GM04504 (cell line): ENCODE results near the gene FCER2.

Experiments used
- DNase-seq: peaks from one replicate; pipeline ENCODE4 v3.0.0-alpha.2; 2012; ENCODE audit warnings: low read depth

Gene FCER2

DNA sequence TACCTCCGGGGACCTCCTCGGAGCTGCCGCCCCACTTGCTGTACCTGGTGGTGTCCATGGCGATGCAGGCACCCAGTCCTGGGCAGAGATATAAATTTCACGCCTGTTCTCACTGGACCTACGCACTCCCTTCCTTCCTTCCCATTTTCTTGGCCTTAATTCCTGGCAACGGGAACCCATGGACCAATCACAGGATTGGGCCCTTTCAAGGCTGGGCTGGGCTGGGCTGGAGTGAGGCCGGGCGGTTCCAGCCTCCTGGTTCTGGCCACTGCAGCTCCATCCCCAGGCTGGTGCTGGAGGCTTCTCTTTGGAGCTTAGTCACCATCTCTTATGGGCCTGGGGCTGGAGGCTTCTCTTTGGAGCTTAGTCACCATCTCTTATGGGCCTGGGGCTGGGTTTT, 30.1 kb upstream of the FCER2 start, which contains the start of gene CLEC4G:
TSS of gene CLEC4G (minus strand) at position 66 of the 400 bp plus-strand sequence. CDS start at position 58, 8 bp downstream.
- DNase-seq = no peak

DNA sequence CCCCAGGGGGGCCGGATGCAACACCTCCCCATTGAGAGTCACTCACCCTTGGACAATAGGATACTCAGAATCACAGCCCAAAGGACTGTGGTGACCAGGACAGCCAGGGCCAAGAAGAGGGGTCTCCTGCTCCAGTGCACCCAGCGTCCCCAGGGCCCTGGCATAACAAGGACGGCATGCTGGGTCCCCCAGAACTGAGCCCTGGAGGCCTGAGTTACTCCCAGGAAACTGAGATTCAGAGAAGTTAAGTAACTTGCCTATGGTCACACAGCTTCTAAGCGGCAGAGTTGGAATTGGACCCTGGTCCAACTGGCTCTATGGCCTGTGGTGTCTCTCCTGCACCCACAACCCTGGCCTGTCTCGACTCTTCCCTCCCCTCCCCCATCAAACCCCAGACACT, 29.7 kb upstream of the FCER2 start:
- no peak for DNase-seq

DNA sequence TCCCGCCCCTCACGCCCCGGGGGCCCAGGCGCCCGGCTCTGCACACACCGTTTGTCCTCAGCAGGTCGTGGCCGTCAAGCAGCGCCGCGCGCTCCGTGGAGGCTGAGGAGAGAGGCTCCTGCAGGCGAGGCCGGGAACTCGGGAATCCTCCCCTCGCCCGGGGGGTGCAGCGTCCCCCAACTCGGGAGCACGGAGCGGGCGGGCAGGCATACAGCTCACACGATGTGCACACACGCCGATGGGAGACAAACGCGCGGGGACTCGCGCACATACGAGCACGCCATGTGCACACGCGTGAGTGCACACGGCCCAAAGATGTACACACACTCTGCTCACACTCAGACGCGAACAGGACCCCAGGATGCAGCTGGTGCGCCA, 29.3 kb upstream of the FCER2 start:
- DNase-seq = no peak

DNA sequence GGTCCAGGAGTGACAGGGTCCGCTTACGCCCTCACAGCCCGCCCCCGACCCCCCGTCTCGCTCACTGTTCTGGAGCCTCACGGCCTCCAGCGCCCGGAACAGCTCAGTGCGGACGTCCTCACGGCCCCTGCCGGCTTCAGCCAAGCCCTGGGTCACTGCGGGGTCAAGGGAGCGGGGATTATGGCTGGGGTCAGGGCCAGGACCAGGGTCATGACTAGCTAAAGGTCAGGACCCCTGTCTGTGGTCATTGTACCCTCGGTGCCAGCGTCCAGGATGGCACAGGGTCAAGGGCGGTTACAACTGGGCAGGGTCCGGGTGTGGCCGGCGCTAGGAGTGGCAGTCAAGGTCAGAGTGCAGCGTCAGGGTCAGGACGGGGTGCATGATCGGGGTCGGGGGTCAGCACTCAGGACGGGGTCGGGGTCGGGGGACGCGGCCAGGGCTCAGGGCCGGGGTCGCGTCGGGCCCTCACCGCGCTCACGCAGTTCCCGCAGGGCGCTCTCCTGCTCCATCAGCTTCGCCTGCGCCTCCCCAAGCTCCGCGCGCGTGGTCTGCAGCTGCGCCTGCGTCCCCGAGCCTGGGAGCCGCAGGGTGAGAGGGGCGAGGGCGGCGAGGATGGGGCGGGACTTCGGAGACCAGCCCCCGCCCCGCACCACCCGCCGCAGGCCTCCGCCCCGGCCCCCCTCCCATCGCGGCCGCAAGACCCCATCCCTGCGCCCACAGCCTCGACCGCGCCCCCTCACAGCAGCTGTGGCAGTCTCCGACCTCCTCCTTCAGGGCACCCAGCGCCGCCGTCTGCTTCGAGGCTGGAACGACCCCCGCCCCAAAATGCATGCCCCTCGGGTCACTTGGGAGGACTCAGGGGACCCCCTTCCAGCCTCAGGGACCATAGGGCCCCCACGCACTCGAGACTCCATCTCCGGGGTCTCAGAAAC, 28.6 kb upstream of the FCER2 start:
- no peak for DNase-seq

DNA sequence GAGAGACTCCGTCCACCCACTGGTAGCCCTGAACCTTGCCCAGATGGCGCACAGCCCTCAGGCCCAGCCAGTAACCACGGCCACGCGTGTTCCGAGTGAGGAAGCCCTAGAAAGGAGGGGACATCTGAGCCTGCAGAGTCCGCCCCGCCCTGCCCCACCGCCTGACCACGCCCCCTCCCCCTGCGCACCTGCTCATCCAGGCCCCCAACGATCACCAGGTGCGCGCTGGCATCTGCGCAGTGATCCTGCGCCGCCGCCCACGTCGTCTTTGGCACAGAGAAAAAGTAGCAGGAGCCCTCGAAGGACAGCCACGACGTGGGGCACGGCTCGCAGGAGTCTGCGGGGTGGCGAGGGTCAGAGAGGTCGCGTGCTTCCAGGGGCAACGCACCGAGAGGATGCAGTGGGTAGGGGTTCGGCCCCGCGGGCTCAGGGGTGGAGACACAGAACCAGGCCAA, 27.9 kb upstream of the FCER2 start:
- DNase-seq = no peak

DNA sequence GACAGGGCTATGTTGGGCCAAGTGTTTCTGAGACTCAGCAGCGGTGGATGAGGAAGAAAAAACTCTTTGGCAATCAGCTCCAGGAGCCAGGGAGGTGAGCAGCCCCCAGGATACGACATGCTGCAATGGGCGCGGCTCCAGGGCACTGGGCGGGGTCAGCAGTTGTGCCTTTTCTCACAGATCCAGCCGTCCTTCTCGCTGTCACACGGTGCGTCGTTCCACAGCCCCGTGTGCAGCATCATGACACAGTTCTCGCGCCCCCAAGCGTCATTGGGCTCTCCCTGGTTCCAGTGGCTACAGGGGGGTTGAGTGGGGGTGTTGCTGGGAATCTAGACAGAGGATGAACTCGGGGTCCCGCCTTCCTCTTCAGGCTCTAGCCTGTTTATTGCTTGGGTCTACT, 27.3 kb upstream of the FCER2 start:
- no peak for DNase-seq

DNA sequence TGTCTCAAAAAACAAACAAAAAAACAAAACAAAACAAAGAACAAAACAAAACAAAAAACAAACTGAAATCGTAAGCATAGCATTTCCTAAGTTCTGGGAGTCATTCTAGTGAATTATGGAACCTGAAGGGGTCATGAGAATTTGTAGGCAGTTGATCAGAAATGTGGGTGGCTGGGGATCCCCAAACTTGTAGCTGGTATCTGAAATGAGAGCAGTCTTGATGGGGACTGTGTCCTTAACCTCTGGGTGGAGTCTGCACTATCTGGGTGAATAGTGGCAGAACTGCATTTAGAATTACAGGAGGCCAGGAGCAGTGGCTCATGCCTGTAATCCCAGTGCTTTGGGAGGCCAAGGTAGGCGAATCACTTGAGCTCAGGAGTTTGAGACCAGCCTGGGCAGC, 23.9 kb upstream of the FCER2 start:
- no peak for DNase-seq

DNA sequence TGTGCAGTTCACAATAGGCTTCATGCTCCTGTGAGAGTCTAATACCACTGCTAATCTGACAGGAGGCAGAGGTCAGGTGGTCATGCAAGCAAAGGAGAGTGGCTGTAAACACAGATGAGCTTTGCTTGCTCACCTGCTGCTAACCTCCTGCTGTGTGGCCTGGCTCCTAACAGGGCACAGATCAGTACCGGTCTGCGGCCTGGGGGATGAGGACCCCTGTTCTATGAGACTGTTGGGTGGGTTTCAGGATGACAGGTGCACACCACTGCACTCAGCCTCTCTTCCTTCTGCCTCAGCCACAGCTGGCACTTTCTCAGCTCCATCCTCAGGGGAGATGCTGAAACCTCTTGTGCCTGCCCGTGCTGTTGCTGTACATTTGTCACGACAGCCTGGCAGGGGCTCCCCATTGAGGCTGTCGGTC, 20.3 kb upstream of the FCER2 start:
- no peak for DNase-seq

DNA sequence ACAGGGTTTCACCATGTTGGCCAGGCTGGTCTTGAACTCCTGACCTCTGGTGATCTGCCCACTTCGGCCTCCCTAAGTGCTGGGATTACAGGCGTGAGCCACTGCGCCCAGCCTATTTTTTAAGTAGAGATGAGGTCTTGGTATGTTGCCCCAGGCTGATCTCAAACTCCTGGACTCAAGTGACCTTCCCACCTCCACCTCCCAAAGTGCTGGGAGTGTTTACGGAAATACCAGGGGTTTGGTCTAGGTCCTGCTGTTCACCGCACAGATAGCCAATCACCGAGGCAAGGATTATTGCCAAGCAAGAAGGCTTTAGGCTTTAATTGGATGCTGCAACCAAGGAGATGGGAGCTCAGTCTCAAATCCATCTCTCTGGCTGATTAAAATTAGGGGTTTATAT, 18.4 kb upstream of the FCER2 start:
- no peak for DNase-seq

DNA sequence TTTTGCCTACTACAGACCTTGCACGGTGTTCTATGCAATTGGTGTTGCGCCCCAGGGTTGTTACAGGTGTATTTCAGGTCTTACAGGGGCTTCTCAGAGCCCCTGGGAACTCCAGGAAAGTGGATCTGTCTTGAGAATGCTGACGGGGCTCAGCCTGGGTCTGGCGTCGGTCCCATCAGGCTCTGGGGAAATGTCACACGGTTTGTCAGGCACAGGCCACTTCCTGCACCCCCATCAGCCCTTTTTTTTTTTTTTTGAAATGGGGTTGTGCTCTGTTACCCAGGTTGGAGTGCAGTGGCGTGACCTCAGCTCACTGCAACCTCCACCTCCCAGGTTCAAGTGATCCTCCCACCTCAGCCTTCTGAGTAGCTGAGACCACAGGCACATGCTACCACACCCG, 16.7 kb upstream of the FCER2 start:
- DNase-seq = no peak

DNA sequence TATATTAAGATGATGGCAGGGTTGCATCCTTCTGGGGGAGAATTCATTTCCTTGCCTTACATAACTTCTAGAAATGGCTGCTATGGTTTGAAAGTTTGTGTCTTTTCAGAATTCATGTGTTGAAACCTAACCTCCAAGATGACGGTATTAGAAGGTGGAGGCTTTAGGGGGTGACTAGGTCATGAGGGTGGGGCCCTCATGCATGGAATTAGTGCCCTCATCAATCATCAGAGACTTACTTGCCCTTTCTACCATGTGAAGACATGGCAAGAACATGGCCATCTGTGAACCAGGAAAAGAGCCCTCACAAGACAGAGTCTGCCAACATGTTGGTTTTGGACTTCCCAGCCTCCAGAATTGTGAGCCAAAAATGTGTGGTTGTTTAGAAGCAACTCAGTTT, 14.8 kb upstream of the FCER2 start:
- DNase-seq = no peak

DNA sequence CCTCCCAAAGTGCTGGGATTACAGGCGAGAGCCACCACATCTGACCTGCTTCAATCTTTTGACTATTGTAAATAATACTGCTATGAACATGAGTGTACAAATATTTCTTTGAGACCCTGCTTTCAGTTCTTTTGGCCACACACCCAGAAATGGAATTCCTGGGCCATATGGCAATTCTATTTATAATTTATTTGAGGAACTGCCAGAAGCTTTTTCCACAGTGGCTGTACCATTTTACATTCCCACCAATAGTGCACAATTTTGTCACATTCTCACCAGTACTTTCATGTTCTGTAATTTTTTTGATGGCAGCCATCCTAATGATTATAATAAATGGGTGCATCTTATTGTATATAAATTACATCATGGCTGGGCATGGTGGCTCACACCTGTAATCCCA, 13.7 kb upstream of the FCER2 start:
- DNase-seq = no peak

DNA sequence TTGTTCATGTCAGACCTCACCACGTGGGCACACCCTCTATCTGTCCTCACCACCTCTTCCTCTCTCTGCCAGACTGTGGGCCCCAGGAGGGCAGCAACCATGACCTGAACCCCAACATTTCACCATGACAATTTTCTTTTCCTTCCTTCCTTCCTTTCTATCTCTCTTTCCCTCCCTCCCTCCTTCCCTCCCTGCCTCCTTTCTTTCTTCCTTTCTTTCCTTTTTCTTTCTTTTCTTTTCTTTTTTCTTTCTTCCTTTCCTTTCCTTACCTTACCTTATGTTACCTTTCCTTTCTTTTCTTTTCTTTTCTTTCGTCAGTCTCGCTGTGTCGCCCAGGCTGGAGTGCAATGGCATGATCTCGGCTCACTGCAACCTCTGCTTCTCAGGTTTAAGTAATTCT, 8.7 kb upstream of the FCER2 start:
- DNase-seq = no peak

DNA sequence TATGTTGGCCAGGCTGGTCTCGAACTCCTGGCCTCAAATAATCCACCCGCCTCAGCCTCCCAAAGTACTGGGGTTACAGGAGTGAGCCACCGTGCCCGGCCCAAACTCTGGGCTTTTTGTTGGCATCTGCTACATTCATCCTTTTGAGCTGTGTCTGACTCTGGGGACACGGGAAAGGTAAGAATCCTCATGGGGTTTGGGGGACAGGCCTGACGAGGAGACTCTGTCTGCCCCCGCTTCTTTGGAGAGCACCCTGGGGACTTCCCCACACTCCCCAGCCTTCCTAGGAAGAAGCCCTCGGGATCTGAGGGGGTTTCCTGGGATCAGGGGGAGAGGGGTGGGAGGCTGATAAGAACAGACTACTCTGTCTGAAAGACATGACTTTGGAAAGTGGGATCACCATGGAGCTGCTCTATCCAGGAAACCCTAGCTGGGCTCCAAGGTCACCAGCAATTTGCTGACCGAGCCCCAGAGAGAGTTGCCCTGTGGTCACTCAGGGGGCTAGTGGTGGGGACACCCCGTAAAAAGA, 8.1 kb upstream of the FCER2 start:
- DNase-seq = no peak

DNA sequence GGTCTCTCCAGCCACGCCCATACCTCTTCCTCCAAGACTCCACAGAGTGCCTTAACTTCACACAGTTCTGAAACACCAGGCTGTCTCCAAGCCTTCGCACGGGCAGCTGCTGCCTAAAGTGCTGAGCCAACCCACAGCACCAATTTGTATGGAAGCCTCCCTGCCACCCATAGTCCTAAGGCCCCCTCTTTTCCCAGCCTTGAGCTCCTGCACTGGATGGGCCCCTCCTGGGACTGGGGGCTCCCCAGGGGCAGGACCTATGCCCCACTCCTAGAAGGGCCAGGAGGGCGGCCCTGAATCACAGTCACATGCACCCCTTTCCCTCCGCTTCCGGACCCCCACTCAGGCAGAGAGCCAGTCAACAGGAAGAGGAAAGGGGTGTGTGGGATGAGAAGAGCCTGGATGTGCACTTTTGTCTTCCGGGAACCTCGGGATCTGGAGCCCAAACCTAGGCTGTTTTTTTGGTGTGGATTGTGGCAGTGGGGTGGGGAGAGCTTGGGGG, 5.1 kb upstream of the FCER2 start:
- DNase-seq = no peak

DNA sequence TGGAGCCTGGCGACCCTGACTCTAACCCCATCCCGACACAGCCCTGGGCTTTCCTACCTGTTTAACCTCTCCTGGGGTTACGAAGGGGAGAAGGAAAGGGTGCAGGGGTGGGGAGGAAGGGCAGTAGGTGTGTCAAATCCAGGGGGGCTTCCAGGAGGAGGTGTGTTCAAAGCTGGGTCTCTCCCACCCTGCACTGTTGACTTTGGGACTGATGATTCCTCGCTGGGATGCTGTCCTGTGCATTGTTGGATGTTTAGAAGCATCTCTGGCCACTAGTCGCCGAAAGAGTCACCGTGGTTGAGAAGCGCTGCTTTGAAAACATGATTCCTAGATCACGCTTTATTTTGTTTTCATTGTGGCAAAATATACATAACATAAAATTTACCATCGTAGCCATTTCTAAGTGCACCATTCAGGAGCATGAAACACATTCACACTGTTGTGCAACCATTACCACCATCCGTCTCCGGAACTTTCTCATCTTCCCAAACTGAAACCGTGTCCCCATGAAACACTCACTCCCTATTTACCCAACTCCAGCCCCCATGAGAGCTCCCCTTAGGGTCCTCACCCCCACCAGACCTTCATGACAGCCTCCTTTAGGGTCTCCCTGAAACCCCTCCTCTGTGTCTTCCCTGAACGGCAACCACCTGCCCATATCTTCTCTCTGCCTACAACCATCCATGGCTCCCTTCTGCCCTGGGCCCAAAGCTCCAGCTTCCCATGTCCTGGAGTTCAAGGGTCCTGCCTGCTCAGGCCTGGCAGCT, 4.4 kb upstream of the FCER2 start:
- no peak for DNase-seq

DNA sequence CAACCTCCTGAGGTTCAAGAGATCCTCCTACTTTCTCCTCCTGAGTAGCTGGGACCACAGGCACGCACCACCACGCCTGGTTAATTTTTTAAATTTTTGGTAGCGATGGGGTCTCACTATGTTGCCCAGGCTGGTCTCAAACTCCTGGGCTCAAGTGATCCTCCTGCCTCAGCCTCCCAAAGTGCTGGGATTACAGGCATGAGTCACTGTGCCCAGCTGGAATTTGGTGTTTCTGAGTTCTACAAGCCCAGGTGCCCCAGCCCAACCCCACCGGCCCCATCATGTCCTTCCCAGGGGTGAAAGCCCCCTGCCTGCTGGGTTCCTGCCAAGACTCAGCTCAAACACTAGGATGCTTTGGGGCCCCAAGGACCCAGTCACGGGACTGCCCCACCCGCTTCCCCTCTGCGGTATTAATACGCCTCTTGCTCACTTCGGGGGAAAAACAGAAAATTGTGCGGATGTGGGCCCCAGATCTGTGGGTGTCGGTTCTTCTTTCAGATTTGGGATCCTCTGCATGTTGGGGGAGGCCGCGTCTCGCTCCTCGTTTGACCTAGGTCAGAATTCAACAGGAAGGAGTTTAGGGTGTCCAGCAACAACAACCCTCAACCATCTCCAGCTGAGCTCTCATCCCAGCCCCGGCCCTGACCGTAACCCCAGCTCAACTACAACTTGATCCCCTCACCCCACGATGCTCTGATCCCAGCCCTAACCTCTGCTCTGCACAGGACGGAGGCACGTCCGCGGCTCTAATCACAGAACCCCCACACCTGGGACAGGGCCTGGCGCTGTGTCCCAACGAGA, 3.7 kb upstream of the FCER2 start:
- DNase-seq = no peak

DNA sequence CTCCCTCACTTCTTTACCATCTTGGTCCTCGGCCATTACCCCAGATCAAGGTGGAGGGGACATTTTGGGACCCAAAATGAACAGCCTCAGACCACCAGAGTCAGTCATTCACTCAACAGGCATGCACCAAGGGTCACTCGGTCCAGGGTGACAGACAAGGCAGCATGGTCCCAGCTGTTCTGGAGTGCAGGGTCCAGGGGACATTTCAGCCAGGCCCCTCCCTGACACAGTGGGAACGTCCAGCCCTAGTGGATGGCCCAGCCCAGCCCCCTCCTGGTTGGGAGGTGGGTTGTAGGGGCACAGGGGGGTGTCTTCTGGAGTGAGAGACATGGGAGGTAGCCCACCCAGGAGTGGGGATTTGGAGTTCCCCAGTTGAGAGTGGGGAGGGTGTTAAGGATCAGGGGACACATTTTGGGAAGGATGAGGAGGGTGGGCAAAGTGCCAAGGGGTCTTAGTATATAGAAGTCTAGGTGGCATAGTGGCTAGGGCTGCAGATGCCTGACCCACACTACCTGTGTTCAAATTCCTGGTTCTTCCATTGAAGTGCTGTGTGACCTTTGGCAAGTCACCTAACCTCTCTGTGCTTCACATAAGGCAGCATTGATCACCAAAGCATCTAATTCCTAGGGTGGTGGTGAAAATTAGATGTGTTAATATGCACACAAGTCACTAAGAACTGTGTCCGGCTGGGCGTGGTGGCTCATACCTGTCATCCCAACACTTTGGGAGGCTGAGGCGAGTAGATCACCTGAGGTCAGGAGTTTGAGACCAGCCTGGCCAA, 2.5 kb upstream of the FCER2 start:
- no peak for DNase-seq

DNA sequence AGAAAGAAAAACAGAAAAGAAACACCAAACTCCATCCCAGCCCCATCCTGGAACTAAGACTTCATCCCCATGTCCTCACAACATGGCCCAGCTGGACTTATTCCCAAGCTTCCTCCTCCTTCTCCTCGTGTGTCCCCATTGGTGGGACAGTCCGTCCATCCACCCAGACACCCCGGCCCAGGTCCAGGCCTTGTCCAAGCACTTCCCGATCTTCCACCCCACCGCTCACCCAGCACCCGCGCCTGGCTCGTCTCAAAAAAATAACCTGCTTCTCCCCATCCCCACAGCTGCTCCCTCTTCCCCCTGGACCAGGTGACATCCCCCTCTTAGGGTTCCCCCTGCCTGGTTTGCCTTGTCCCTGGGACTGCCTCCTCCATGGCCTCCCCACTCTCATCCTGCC, 1.4 kb upstream of the FCER2 start:
- DNase-seq = no peak

DNA sequence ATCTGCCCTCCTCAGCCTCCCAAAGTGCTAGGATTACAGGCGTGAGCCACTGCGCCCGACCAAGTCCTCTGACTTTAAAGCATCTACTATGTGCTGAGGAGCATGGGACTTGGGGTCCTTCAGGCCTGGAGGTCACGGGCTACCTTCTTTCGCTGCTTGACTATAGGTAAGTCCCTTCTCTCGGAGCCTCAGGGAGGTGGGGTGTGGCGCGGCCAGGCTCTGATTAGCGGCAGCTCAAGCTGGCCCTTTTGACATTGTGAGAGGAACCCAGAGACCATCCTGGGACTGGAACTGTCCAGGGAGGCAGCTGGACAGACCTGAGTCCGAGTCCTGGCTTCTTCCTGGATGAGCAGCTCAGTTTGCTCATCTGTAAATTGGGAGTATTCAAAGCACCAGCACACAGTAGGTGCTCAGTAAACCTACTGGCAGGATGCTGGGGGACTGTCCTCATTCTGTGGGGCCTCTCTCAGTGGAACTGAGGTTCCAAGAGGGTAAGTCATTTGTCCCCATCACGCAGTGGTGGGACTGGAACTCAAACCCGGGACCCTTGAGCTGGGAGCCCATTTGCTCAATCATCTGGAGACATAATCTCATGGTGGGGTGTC, 780 bp downstream of the FCER2 start:
- no peak for DNase-seq
